ENCODE data around the gene SYK.

SYK gene

GRCh38 chr9:90854637-90855175, 53.1 kb downstream of the SYK start:
- no peak for FAIRE-seq

GRCh38 chr9:90855208-90855902, 53.7 kb downstream of the SYK start:
- FAIRE-seq = no peak

GRCh38 chr9:90857091-90857490, 55.5 kb downstream of the SYK start:
- no peak for FAIRE-seq

GRCh38 chr9:90857855-90858254, 56.2 kb downstream of the SYK start:
- no peak for FAIRE-seq

GRCh38 chr9:90858457-90858901, 56.9 kb downstream of the SYK start:
- no peak for FAIRE-seq

GRCh38 chr9:90860382-90860781, 58.8 kb downstream of the SYK start:
- FAIRE-seq = no peak

GRCh38 chr9:90860826-90861225, 59.2 kb downstream of the SYK start:
- FAIRE-seq = no peak

- no peak for FAIRE-seq
Observed at GRCh38 chr9:90861380-90861779, 59.8 kb downstream of the SYK start.

GRCh38 chr9:90861826-90862740, 60.5 kb downstream of the SYK start:
- FAIRE-seq = no peak

GRCh38 chr9:90864779-90865178, 63.2 kb downstream of the SYK start:
- no peak for FAIRE-seq

GRCh38 chr9:90867101-90867500, 65.5 kb downstream of the SYK start:
- no peak for FAIRE-seq

- no peak for FAIRE-seq
Observed at GRCh38 chr9:90868555-90868954, 66.9 kb downstream of the SYK start.

GRCh38 chr9:90869361-90869760, 67.7 kb downstream of the SYK start:
- peak; percentile 60 for FAIRE-seq

GRCh38 chr9:90870621-90871326, 69.2 kb downstream of the SYK start:
- FAIRE-seq = peak; percentile 91

- no peak for FAIRE-seq
Observed at GRCh38 chr9:90871327-90871935, 69.8 kb downstream of the SYK start.

- FAIRE-seq = no peak
Observed at GRCh38 chr9:90872835-90873294, 71.2 kb downstream of the SYK start.

GRCh38 chr9:90873422-90873821, 71.8 kb downstream of the SYK start:
- FAIRE-seq = no peak

GRCh38 chr9:90874194-90874593, 72.6 kb downstream of the SYK start:
- FAIRE-seq = no peak

GRCh38 chr9:90878562-90878961, 76.9 kb downstream of the SYK start:
- FAIRE-seq = no peak

GRCh38 chr9:90880066-90880465, 78.4 kb downstream of the SYK start:
- no peak for FAIRE-seq

GRCh38 chr9:90880669-90881068, 79.0 kb downstream of the SYK start:
- no peak for FAIRE-seq

GRCh38 chr9:90881648-90882047, 80.0 kb downstream of the SYK start:
- no peak for FAIRE-seq

All from A204.1 (cell line).